Measurements from ENCODE around the gene CARD9. TPM values are rescaled to one million over a fixed set of nuclear protein-coding genes. Genes with fewer than 3 reads are reported as not detected.

The CARD9 gene
- total and polyA plus RNA-seq, 2 of the 8 experiments (the other 6 are each of a cell fraction or from before 2014, with no cell fraction given) = 0.15 to 1.1 TPM

- no peak for TF ChIP-seq KDM4A (IDR thresholded peaks at IDR 0.05; ENCODE audit: low read depth, low read length, severe bottlenecking)
- TF ChIP-seq SP2 (IDR thresholded peaks at IDR 0.05; ENCODE audit: low read length) = no peak
- peak; percentile 56; the same call in 1 of the 2 replicates for TF ChIP-seq EGR1 (IDR thresholded peaks at IDR 0.05; ENCODE audit: borderline replicate concordance, low read depth, low read length)
- TF ChIP-seq HDAC6 (IDR thresholded peaks at IDR 0.05; ENCODE audit: low read depth, low read length) = no peak
- peak in 2 of 3 experiments; percentile 6 to 22; a peak in 3 of 4 replicates for TF ChIP-seq CTCF (IDR thresholded peaks at IDR 0.05; ENCODE audit: control extremely low read depth in 1 of 3, insufficient read depth in 1 of 3, low read depth in 1 of 3, low read length in 3 of 3)
- TF ChIP-seq BCL11A (IDR thresholded peaks at IDR 0.05; ENCODE audit: low read depth in 2 of 2, low read length in 2 of 2) = no peak
- TF ChIP-seq TAF1 (IDR thresholded peaks at IDR 0.05; ENCODE audit: low read depth, low read length) = peak; percentile 40; the same call in 1 of the 2 replicates
- peak; percentile 72 for TF ChIP-seq GABPA (IDR thresholded peaks at IDR 0.05; ENCODE audit: borderline replicate concordance, insufficient read depth, low read length)
- no peak for TF ChIP-seq CHD2 (IDR thresholded peaks at IDR 0.05; ENCODE audit: low read length)
- TF ChIP-seq RAD21 (IDR thresholded peaks at IDR 0.05 in 1 of 2, conservative IDR thresholded peaks at IDR 0.05 in 1 of 2; ENCODE audit: low read depth in 2 of 2, low read length in 2 of 2) = peak in 1 of 2 experiments; percentile 13; a peak in 1 of 4 replicates
- TF ChIP-seq NRF1 (IDR thresholded peaks at IDR 0.05; ENCODE audit: low read depth, low read length) = no peak
- no peak for TF ChIP-seq SIRT6 (IDR thresholded peaks at IDR 0.05; ENCODE audit: low read length)
- no peak for TF ChIP-seq ATF3 (IDR thresholded peaks at IDR 0.05; ENCODE audit: insufficient read depth, low read depth, low read length)
Measured at GRCh38 chr9:136342181-136343120, 31.0 kb downstream of the CARD9 start (continued).
